ENCODE data around the gene ZNF548. TPM values are rescaled to one million over a fixed set of nuclear protein-coding genes. Genes with fewer than 3 reads are reported as not detected.

The ZNF548 gene
- total RNA-seq, 2 donors from 2014 or later: 6.6 to 7.5 TPM

DNA sequence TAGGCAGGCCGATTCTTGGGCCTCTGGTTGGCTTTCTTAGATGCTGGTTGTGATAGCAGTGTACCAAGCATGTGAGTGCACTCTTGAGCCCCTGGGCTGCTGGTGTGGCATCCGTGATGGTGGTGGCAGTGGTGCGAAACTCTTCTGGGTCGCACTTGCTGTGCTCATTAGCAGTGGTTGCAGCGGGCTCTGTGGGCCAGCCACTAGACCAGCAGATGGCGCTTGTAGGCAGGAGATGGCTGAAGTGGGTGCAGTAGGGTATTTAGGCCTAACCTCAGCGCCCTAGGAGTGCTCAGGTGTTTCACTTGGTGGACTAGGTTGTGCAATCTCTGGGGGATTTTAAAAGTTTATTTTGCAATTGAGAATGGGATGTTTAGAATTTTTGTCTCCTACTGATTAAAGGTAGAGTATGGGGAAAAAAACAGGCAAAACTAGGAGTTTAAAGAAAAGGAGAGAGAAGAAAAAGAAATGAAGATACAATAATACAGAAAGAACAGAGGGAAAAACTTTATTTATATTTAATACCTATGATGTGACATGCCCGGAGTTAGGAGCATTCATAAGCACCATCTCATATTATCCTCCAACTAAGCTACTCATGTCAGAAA is 17.0 kb downstream of the ZNF548 start:
- DNase-seq: peak; percentile 47 to 54 (median 52)
- H3K36me3 ChIP-seq (replicated peaks in 1 of 2; ENCODE audit: insufficient read depth in 1 of 2, low read depth in 2 of 2): no peaks in the 10 kb centered on the region
- no peak for TF ChIP-seq POLR2A (IDR thresholded peaks at IDR 0.05)
- TF ChIP-seq, protein P1, sequence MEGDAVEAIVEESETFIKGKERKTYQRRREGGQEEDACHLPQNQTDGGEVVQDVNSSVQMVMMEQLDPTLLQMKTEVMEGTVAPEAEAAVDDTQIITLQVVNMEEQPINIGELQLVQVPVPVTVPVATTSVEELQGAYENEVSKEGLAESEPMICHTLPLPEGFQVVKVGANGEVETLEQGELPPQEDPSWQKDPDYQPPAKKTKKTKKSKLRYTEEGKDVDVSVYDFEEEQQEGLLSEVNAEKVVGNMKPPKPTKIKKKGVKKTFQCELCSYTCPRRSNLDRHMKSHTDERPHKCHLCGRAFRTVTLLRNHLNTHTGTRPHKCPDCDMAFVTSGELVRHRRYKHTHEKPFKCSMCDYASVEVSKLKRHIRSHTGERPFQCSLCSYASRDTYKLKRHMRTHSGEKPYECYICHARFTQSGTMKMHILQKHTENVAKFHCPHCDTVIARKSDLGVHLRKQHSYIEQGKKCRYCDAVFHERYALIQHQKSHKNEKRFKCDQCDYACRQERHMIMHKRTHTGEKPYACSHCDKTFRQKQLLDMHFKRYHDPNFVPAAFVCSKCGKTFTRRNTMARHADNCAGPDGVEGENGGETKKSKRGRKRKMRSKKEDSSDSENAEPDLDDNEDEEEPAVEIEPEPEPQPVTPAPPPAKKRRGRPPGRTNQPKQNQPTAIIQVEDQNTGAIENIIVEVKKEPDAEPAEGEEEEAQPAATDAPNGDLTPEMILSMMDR (IDR thresholded peaks at IDR 0.05): peak in 6 of 7 experiments; percentile 30 to 51 (median 40)
- no peak overlapping the region for H3K4me3 ChIP-seq
- intact Hi-C loops (cut with DNase I): no loop called here
- peak; percentile 51 for ATAC-seq
- peaks cover 2% of the 10 kb centered on the region for H3K4me1 ChIP-seq
- 14% methylated on average over 8 of the region's 8 CpGs for WGBS, 2 donors
- no peak overlapping the region for H3K27ac ChIP-seq
- H3K27me3 ChIP-seq: no peaks in the 10 kb centered on the region
- peaks cover 0 to 17% (median 0%) of the 10 kb centered on the region in 3 donors for H3K9me3 ChIP-seq

DNA sequence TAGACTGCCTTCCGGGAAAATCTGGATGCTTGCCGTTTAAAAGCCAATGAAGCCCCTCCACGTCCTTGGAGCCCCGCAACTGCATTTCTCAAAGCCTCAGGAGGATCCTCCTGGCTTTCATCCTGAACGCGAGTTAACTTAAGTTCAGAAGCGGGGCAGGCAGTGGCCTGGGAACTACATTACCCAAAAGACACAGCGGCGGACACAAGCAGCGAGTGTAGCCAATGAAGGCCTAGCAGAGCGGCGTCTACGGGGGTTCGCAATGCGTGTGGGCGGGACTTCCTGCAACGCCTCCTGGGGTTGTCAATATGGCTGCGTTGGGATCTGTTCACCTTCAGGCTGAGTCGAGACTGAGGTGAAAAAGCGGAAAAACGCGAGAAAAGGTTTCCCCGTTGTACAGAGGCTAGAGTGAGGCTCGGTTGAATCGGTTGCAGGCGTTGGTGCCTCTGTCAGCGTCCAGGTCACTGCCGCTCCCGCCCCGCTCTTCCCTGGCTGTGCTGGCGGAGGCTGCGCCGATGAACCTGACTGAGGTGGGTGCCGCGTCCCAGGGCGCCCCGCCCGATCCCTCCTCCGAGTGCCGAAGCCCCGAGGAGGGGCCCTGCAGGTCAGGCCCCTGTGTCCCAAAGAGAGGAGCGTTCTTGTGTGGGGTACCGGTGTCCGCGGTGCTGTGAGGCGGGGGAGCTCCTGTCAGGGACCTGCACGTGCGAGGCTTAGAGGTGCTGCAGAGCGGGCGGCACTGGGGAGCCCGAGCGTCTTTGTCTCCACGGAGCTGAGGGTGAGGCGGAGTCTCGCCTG is 21.4 kb downstream of the ZNF548 start, which contains the start of gene ZNF17:
TSS of gene ZNF17 (plus strand) at position 285 of the 795 bp plus-strand sequence. CDS start 2,455 bp downstream, outside the sequence.
- WGBS, 2 donors: 1% methylated on average over 19 to 54 of the region's 55 CpGs
- ATAC-seq (peak; percentile 100), DNase-seq (peak; percentile 92 to 96 (median 94))
- H3K9me3 ChIP-seq: peaks cover 0 to 21% (median 0%) of the 10 kb centered on the region in 3 donors
- intact Hi-C loops (cut with DNase I): no loop called here
- peaks cover 12% of the 10 kb centered on the region for H3K4me1 ChIP-seq
- no peaks in the 10 kb centered on the region for H3K27me3 ChIP-seq
- H3K36me3 ChIP-seq (replicated peaks in 1 of 2; ENCODE audit: insufficient read depth in 1 of 2, low read depth in 2 of 2): peaks cover 0 to 2% of the 10 kb centered on the region in 2 donors
- H3K4me3 ChIP-seq: peak within 1 kb of the TSS; percentile 87 to 99
- TF ChIP-seq, protein P1 (IDR thresholded peaks at IDR 0.05): no peak
- TF ChIP-seq POLR2A (IDR thresholded peaks at IDR 0.05): peak in 2 of 3 donors; percentile 39 to 41
- peak within 1 kb of the TSS; percentile 2 to 73 (median 51) for H3K27ac ChIP-seq

DNA sequence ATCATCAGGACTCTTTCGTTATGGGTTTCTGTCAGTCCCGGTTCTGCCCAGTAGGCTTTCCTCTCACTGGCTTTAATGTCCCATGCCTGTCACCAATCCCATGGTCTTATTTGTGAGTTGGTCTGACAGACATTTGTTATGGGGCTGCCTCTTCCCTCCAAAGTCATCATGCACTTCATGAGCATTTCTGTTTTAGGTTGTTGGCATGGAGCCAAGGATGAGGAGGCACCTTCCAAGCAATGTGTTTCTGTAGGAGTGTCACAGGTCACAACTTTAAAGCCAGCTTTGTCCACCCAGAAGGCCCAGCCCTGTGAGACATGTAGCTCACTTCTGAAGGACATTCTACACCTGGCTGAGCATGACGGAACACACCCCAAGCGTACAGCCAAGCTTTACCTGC is 29.8 kb downstream of the ZNF548 start:
- H3K4me3 ChIP-seq: no peak overlapping the region
- no peak for DNase-seq
- peaks cover 10 to 12% of the 10 kb centered on the region in 2 donors for H3K36me3 ChIP-seq (replicated peaks in 1 of 2; ENCODE audit: insufficient read depth in 1 of 2, low read depth in 2 of 2)
- WGBS, 2 donors: 95 to 98% methylated on average over 4 of the region's 4 CpGs
- H3K27ac ChIP-seq: no peak overlapping the region
- no peak for TF ChIP-seq POLR2A (IDR thresholded peaks at IDR 0.05)
- TF ChIP-seq, protein P1 (IDR thresholded peaks at IDR 0.05): no peak
- H3K27me3 ChIP-seq: no peaks in the 10 kb centered on the region
- no peaks in the 10 kb centered on the region for H3K4me1 ChIP-seq
- H3K9me3 ChIP-seq: peaks cover 0 to 66% (median 0%) of the 10 kb centered on the region in 3 donors
- no peak for ATAC-seq
- intact Hi-C loops (cut with DNase I): no loop called here

DNA sequence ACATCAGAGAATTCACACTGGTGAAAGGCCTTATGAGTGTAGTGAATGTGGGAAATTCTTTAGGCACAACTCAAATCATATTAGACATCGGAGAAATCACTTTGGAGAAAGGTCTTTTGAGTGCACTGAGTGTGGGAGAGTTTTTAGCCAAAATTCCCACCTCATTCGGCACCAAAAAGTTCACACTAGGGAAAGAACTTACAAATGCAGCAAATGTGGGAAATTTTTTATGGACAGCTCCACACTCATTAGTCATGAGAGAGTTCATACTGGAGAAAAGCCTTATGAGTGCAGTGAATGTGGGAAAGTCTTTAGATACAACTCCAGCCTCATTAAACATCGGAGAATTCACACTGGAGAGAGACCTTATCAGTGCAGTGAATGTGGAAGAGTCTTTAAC is 31.4 kb downstream of the ZNF548 start:
- Histone ChIP-seq H3K36me3 (replicated peaks in 1 of 2; ENCODE audit: insufficient read depth in 1 of 2, low read depth in 2 of 2) (peaks cover 10 to 12% of the 10 kb centered on the region in 2 donors), H3K9me3 (peaks cover 0 to 54% (median 0%) of the 10 kb centered on the region in 3 donors), H3K27me3 (no peaks in the 10 kb centered on the region), H3K4me3 (no peak overlapping the region), H3K4me1 (no peaks in the 10 kb centered on the region), H3K27ac (no peak overlapping the region)
- ATAC-seq: no peak
- WGBS, 2 donors: 98 to 100% methylated on average over 3 of the region's 3 CpGs
- DNase-seq: no peak
- intact Hi-C loops (cut with DNase I): no loop called here
- TF ChIP-seq, protein P1 (IDR thresholded peaks at IDR 0.05): no peak
- no peak for TF ChIP-seq POLR2A (IDR thresholded peaks at IDR 0.05)
